Inflammatory macrophage (primary cell): ENCODE measurements around the gene ZSWIM2.
"Not testable (repeated sequence)": the region's sequence is repeated elsewhere in the genome, so short reads cannot be mapped to it uniquely, and the experiment has no call there.

Experiments
- DNase-seq, 2 donors: peaks; one replicate each; pipeline ENCODE4 v3.0.0-alpha.2; 2020 to 2022
- total RNA-seq, 18 experiments: gene quantifications; one replicate each; lab custom pipeline; 2026; ENCODE audit warnings: mixed read lengths in 6 of 18, inconsistent platforms in 2 of 18; lab: John Stamatoyannopoulos, UW

The ZSWIM2 gene
- total RNA-seq = 0 to 0.07 (median 0) reads per million in 18 experiments

DNA sequence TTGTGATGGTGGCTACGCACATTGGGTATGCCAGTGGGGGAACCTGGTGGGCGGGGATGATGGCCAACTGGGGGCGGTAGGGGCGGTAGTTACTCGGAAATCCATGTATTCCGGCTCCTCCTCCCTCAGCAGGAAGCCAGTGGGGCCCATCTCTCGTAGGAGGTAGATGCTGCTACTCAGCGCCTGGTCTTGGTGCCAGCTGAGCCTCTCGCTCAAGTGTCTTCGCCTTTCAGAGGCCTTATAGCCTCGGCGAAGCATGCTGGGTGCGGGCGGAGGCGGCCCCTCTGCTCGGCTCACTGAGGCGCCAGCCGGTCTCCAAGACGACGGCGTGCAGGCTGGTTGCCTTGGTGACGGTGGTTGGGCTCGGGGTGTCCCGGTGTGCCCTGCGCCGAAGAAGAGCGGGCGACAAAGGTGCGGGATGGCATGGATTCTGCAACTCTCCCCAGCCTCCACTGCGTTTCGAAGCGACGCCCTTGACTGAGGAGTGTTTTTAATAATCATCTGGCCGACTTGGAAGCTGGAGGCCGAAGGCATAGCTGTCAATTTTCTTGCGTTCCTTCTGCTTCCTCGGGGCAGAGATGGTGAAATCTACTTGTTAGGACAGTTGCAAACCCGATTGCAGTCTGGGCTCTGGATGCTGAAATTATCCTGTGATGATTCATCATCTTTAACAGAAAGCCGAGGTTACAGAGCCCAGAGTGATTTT lies at the start of gene ZSWIM2:
Gene ZSWIM2, minus strand, starts transcription at position 298 of the 706 bp plus-strand sequence. Its CDS starts 40 bp downstream, at position 258.
- DNase-seq = peak; percentile 80 to 90

- not testable (repeated sequence) for DNase-seq
Measured at GRCh38 chr2:186896220-186896619, 47.2 kb upstream of the ZSWIM2 start.

GRCh38 chr2:186895451-186895850 lies 46.5 kb upstream of the ZSWIM2 start:
- no peak for DNase-seq

DNA sequence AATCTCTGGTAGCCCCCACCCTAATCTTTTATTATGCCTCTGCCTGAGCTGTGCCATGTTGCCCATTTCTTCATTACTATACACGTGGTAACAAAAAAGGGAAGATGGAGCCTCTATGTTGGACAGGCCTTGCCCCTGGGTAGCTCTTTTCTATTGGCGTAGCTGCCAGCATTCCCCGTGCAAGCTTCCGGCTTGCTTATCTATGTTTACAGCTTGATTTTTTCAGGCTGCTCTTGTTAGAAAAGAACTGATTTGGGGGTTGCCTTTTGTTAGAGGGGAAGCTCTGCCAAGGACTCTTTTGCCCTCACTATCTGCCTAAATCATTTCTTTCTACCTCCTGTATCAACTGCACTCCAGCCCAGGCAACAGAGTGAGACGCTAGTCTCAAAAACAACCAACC lies 45.5 kb upstream of the ZSWIM2 start:
- DNase-seq = no peak

- DNase-seq = no peak
Measured at GRCh38 chr2:186892821-186893220, 43.9 kb upstream of the ZSWIM2 start.

- DNase-seq = no peak
Measured at GRCh38 chr2:186891185-186891621, 42.2 kb upstream of the ZSWIM2 start.

DNA sequence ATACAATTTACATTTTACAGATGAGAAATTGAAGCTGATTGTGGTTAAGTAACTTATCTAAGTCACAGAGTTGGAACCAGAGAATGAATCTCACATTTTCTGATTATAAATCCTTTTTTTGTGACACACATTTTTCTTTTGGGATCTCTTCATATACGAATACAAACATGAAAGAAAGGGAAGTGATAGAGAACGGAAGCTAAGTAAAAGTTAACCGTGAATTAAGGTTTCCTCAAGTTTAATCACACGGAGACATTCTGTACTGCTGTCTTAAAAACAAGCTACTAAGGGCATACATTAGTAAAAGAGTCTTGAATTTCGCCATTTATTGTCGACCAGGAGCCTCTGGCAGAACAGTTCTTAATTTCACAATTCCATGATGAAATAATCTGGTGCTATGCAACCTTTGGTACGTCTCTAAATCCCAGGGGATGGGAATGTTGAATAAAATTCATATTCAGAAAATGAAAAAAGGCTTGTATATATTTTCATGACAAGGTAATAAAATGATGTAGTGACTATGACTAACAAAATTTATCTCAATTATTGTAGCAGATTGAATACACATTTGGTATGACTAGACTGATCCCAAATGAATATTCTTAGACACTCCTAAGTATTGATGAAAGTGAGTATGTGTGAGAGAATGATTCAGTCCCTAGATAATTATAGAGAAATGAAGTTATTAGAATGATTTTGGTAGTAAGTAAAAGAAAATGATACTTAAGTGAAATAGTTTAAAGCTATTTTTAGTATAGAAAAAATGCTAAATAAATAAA lies 40.3 kb upstream of the ZSWIM2 start:
- no peak for DNase-seq

- no peak for DNase-seq
Measured at GRCh38 chr2:186887107-186888090, 38.4 kb upstream of the ZSWIM2 start.

DNA sequence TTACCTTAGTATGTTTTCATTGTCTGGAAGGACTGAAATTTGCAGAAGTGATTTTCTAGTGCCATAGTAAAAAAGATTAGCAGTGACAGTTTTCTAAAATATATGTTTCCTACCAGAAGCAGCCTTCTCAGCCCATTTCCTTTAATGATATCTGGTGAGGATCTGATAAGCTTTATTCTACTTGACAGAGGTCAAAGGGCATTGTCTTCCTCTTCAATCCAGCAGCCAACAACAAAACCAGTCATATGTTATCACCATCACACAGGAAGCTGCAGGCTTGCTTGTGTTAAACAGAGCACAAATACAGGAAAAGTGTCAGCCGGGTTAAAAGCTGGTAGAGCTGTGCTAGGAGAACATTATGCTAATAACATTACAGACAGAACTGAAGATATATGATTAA lies 35.6 kb upstream of the ZSWIM2 start:
- DNase-seq = no peak

DNA sequence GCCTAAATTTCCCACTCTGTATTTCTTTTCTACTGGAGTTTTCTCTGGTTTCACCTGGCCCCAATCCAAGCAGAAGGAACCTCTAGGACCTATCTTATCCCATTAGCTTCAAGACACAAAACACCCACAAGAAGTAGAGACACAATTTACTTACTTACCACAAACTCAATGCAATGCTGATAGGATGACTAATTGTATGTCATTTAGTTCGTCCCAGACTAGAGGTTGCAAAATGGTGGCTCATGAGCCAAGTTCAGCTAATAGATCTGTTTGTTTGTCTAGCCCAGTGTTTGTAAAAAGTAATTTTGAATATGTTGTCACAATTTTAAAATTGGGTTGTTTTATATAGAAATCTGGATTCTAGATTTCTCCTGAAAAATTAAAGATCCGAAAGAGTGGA lies 34.7 kb upstream of the ZSWIM2 start:
- DNase-seq = no peak

DNA sequence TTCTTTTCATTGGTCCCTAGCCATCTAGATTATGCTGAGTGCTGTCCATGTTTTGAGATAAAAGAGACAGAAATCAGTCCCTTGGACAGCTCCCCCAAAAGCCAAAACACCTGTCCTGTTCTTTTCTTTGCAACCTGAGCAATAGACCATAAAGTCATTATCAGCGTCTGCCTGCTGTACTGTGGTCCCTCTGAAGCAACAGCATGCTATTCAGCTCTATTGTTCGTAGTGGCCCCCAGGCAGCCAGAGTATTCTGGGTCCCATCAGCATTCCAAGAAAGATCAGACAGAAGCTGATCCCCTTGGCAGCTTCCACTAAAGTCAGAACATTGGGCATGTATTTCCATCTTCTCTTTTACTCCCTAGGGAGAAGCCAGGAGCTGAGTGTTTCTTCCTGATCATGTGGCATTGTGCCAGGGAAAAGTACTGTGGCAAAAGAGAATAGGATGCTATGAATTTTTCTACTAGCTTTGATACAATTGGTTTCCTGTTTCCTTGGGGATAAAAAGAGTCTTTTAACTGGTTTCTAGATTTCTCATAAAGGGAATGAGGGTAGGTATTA lies 33.6 kb upstream of the ZSWIM2 start:
- no peak for DNase-seq

GRCh38 chr2:186881660-186882059 lies 32.7 kb upstream of the ZSWIM2 start:
- DNase-seq = no peak

- DNase-seq = no peak
Measured at GRCh38 chr2:186879312-186879711, 30.3 kb upstream of the ZSWIM2 start.

- no peak for DNase-seq
Measured at GRCh38 chr2:186874713-186875112, 25.7 kb upstream of the ZSWIM2 start.

DNA sequence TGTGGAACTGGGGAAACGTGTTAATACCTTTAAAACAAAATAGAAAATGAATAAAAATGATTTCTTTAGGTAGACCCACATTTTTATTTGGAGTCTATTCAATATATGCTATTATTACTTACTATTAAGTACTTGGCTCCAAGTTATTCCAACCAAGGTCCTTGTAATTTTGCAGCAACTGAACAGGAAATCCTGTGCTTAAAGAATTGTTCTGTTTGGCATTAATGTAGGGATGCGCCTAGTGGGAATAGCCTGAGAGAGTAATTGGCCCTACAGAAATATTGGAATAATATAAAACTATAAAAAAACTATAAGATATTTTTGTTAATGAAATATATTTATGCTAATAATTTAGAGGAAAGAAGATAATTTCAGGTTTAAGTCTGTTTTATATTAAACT lies 22.9 kb upstream of the ZSWIM2 start:
- DNase-seq = no peak

DNA sequence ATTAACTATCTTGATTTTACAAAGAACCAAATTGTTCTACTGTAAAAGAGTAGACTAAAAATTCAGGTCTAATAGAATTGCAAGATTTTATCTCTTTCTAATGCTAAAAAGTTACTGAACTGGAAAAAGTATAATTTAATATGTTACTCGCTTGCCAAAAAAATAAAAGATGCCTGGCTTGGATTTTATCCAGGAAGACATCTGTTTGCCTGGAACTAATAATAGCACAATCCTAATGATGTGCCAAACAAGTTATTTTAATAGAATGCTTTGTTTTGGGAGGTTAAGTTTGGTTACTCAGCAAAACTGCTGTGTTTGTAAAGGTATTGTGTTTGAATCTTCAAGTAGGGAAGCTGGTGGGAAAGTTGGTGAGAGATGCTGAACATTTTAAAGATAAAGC lies 19.4 kb upstream of the ZSWIM2 start:
- no peak for DNase-seq

GRCh38 chr2:186862869-186863709 lies 14.1 kb upstream of the ZSWIM2 start:
- peak; percentile 27 to 63 for DNase-seq

DNA sequence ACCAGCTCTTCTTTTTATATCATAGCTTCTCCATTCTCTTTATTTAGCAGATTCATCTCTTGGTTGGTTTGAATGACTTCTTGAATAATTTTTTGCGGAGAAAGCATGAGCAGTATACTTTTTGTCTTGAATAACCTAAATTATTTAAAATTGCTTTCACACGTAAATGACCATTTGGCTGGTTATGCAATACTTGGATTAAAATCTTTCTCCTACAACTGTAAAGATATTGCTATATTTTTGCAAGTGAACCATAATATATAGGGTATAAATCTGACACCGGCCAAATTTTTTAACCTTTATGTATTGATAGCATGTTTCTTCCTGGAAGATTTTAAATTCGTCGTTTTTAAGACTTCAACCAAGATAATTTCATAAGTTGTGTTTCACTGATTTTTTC lies 6.2 kb upstream of the ZSWIM2 start:
- no peak for DNase-seq

GRCh38 chr2:186853951-186854350 lies 5.0 kb upstream of the ZSWIM2 start:
- DNase-seq = no peak

DNA sequence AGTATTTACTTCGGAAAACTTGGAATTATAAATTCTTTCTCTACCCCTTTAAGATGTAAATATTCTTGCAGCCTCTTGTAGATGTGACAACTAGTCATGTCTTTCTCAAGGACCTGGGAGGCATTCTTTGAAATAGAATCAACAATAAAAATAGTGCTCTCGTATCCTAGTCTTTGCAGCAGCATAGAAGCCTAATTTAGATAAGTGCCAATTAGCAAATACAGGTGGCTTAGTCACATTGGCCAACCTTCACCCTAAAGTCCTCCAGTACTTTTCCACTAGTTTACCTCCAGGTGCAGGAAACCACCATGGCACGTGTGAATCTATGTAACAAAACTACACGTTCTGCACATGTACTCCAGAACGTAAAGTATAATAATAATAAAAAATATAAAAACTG lies 3.5 kb upstream of the ZSWIM2 start:
- DNase-seq = no peak

- DNase-seq = no peak
Measured at GRCh38 chr2:186842373-186842772, 6.6 kb downstream of the ZSWIM2 start.
